ENCODE results near the gene TMTC2. TPM values are rescaled to one million over a fixed set of nuclear protein-coding genes. Genes with fewer than 3 reads are reported as not detected.

Gene TMTC2
- total and polyA plus RNA-seq, 2 donors: 3.0 to 5.1 TPM

DNA sequence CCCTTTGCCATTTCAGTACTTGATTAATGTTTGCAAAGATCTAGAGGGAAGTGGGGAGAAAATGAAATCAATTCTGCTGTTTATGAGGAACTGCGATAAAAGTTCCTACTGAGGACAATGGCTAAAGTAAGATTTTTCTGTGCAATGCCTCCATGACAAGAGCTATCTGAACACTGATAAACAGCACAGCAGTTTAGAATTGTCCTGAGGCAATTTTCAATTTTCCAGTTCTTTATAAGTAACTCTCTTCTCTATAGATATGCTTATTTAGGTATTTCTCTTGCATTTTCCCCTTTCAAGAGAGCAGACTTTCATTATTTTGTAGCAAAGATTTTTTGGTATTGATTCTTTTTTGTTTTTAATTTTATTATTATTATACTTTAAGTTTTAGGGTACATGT lies 34.6 kb upstream of the TMTC2 start:
- H3K9me3 ChIP-seq (ENCODE audit: control insufficient read depth in 2 of 2, insufficient read depth in 1 of 2, low read length in 1 of 2): no peaks in the 10 kb centered on the region
- no peaks in the 10 kb centered on the region for H3K36me3 ChIP-seq (ENCODE audit: control insufficient read depth in 2 of 2, insufficient read depth in 2 of 2, low read length in 1 of 2)
- DNase-seq (ENCODE audit: low read depth in 6 of 9, low spot score in 9 of 9): no peak
- H3K27ac ChIP-seq (ENCODE audit: low read depth in 1 of 2, low read length in 1 of 2): no peak overlapping the region
- H3K4me1 ChIP-seq (ENCODE audit: control insufficient read depth in 2 of 2, insufficient read depth in 2 of 2, low read length in 2 of 2): no peaks in the 10 kb centered on the region
- no peaks in the 10 kb centered on the region for H3K27me3 ChIP-seq (ENCODE audit: control insufficient read depth in 2 of 2, insufficient read depth in 1 of 2, low read length in 1 of 2)
- no peak overlapping the region for H3K4me3 ChIP-seq (ENCODE audit: low read length in 2 of 2)
- WGBS: 85% methylated on average over 1 of the region's 1 CpG

DNA sequence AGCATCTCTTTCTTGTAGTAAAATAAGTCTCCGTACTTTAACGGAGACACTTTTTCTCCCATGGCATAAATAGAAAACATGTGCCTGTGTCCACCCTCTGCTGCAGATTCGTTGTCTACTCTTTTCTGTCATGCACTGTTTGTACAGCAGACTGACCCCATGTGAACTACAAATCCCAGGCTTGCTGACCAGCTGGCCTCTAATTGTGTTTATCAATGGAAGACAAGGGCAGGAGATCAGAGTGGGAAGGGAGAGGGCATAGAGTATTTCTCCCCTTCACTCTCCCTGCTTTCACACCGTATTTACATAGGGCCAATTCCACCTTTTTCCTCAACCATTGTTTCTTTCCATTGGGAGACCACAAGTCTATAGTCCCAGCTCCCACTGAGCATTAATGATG lies 31.0 kb upstream of the TMTC2 start:
- Histone ChIP-seq H3K4me3 (ENCODE audit: low read length in 2 of 2) (no peak overlapping the region), H3K27me3 (ENCODE audit: control insufficient read depth in 2 of 2, insufficient read depth in 1 of 2, low read length in 1 of 2) (no peaks in the 10 kb centered on the region), H3K9me3 (ENCODE audit: control insufficient read depth in 2 of 2, insufficient read depth in 1 of 2, low read length in 1 of 2) (peaks cover 0 to 11% of the 10 kb centered on the region in 2 donors), H3K36me3 (ENCODE audit: control insufficient read depth in 2 of 2, insufficient read depth in 2 of 2, low read length in 1 of 2) (no peaks in the 10 kb centered on the region), H3K4me1 (ENCODE audit: control insufficient read depth in 2 of 2, insufficient read depth in 2 of 2, low read length in 2 of 2) (no peaks in the 10 kb centered on the region), H3K27ac (ENCODE audit: low read depth in 1 of 2, low read length in 1 of 2) (no peak overlapping the region)
- WGBS: 90% methylated on average over 4 of the region's 4 CpGs
- no peak for DNase-seq (ENCODE audit: low read depth in 6 of 9, low spot score in 9 of 9)

DNA sequence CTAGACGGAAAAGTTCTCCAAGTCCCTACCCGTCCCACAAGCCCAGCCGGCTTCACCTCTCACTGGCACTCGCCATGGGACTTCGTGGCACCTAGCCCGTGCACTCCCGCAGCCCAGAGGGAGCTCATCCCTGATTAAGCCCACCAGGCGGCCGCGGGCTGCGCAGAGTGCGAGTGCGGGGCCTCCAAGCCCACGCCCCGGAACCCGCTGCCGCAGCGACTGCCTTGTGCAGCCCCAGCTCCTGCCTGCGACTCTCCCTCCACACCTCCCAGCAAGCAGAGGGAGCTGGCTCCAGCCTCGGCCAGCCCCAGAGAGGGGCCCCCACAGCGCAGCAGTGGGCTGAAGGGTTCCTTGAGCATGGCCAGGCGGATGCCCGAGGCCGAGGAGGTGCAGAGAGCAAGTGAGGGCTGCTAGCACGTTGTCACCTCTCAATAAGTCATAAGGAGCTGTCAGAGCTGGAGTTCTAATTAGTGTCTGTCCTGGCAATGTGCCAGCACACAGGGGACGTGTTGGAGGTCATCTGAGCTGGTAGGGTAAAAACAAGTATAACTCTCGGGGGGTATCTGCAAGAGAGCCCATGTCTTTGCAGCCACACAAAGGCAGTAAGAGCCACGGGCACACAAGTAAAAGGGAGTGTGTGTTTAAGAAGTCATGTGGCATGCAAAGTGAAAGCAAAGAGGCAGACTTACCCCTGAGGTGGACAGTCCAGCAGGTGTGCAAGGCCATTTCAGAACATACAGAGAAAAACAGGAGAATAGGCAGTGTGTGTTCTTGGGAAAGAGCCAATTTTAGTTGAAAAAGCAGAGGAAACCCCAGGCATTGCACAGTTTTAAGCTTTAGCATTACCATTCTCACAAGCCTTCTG lies 27.1 kb upstream of the TMTC2 start:
- WGBS: 95% methylated on average over 28 of the region's 28 CpGs
- H3K27me3 ChIP-seq (ENCODE audit: control insufficient read depth in 2 of 2, insufficient read depth in 1 of 2, low read length in 1 of 2): no peaks in the 10 kb centered on the region
- no peak overlapping the region for H3K4me3 ChIP-seq (ENCODE audit: low read length in 2 of 2)
- DNase-seq (ENCODE audit: low read depth in 6 of 9, low spot score in 9 of 9): no peak
- peaks cover 0 to 11% of the 10 kb centered on the region in 2 donors for H3K9me3 ChIP-seq (ENCODE audit: control insufficient read depth in 2 of 2, insufficient read depth in 1 of 2, low read length in 1 of 2)
- no peaks in the 10 kb centered on the region for H3K4me1 ChIP-seq (ENCODE audit: control insufficient read depth in 2 of 2, insufficient read depth in 2 of 2, low read length in 2 of 2)
- H3K36me3 ChIP-seq (ENCODE audit: control insufficient read depth in 2 of 2, insufficient read depth in 2 of 2, low read length in 1 of 2): no peaks in the 10 kb centered on the region
- H3K27ac ChIP-seq (ENCODE audit: low read depth in 1 of 2, low read length in 1 of 2): no peak overlapping the region

DNA sequence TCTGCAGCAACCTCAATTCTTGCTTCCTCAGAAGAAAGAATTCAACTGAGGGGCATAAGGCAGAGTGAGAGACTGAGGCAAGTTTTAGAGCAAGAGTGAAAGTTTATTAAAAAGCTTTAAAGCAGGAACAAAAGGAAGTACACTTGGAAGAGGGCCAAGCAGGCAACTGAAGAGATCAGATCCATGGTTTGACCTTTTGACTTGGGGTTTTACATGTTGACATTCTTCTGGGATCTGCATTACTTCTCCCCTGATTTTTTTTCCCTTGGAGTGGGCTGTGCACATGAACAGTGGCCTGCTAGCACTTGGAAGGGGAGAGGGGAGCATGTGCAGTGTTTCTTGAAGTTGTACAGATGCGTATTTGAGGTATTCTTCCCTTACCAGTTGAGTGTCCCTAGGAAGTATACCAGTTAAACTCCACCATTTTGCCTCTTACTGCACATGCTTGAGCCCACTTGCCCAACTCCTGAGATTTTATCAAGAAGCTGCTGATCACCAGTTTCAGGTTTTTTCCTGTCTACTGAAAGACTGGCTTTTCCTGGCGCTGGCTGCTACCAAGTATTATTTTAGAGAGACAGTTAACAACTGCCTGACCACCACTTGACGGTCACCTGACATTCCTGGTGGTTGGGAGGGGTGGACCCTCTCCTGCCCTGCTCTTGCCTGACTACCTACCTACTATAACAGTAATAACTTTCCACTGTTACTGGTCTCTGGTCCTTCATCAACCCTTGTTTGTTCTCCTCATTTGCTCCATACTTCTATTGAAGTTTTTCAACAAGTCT lies 26.0 kb upstream of the TMTC2 start:
- no peak overlapping the region for H3K4me3 ChIP-seq (ENCODE audit: low read length in 2 of 2)
- no peaks in the 10 kb centered on the region for H3K27me3 ChIP-seq (ENCODE audit: control insufficient read depth in 2 of 2, insufficient read depth in 1 of 2, low read length in 1 of 2)
- H3K36me3 ChIP-seq (ENCODE audit: control insufficient read depth in 2 of 2, insufficient read depth in 2 of 2, low read length in 1 of 2): no peaks in the 10 kb centered on the region
- 94% methylated on average over 3 of the region's 3 CpGs for WGBS
- no peak overlapping the region for H3K27ac ChIP-seq (ENCODE audit: low read depth in 1 of 2, low read length in 1 of 2)
- DNase-seq (ENCODE audit: low read depth in 6 of 9, low spot score in 9 of 9): no peak
- no peaks in the 10 kb centered on the region for H3K4me1 ChIP-seq (ENCODE audit: control insufficient read depth in 2 of 2, insufficient read depth in 2 of 2, low read length in 2 of 2)
- peaks cover 0 to 11% of the 10 kb centered on the region in 2 donors for H3K9me3 ChIP-seq (ENCODE audit: control insufficient read depth in 2 of 2, insufficient read depth in 1 of 2, low read length in 1 of 2)

DNA sequence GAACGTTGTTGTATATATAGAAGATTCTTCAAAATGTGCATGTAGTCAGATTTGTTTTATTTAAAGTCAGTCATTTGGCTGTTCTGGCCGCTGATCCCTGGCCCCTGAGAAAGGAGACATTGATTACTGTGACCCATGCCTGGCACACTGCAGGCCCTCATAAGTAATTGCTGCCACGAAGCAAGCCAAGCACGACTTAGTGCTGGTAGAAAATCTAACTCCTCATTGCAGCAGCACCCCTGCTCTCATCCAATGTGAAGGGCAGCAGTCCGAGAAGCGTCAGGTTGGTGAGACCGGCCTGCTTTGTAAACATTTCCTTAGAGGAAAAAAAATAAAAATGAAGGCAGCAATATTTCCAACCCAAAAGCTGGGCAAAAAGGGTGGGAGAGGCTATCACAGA lies 22.8 kb upstream of the TMTC2 start:
- Histone ChIP-seq H3K27me3 (ENCODE audit: control insufficient read depth in 2 of 2, insufficient read depth in 1 of 2, low read length in 1 of 2) (no peaks in the 10 kb centered on the region), H3K4me3 (ENCODE audit: low read length in 2 of 2) (no peak overlapping the region), H3K4me1 (ENCODE audit: control insufficient read depth in 2 of 2, insufficient read depth in 2 of 2, low read length in 2 of 2) (no peaks in the 10 kb centered on the region), H3K9me3 (ENCODE audit: control insufficient read depth in 2 of 2, insufficient read depth in 1 of 2, low read length in 1 of 2) (peaks cover 0 to 6% of the 10 kb centered on the region in 2 donors), H3K36me3 (ENCODE audit: control insufficient read depth in 2 of 2, insufficient read depth in 2 of 2, low read length in 1 of 2) (no peaks in the 10 kb centered on the region), H3K27ac (ENCODE audit: low read depth in 1 of 2, low read length in 1 of 2) (no peak overlapping the region)
- DNase-seq (ENCODE audit: low read depth in 6 of 9, low spot score in 9 of 9): no peak
- WGBS: 90% methylated on average over 7 of the region's 7 CpGs

DNA sequence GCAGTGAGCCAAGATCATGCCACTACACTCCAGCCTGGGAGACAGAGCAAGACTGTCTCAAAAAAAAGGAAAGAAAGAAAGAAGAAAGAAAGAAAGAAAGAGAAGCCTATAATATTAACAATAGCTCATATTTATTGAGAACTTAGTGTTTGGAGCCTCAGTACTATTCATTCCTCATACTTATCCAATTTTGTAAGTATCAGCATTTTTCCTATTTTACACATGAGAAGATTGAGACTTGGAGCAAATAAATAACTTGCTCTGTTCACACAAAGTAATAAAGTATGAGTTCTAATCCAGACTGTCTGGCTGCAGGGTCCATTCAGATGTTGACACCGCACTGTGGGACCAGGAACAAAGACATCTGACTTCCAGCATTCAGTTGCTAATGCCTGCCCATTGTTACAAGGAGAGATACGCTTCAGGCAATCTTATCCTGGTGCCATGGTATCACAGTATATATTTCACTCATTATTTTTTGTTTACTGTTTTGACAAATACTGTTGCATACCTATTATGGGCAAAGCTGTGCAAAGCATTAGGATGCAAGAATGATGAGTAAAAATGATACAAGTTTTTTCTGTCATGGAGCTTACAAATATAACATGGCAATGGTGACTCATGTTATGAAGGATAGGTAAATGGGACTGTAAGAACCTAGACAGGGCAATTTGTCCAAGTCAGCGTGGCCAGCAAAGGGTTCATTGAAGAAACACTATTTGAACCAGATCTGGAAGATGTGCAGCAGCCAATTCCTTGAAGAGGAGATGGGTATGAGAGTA lies 21.4 kb upstream of the TMTC2 start:
- WGBS: 87% methylated on average over 3 of the region's 3 CpGs
- Histone ChIP-seq H3K4me3 (ENCODE audit: low read length in 2 of 2) (no peak overlapping the region), H3K9me3 (ENCODE audit: control insufficient read depth in 2 of 2, insufficient read depth in 1 of 2, low read length in 1 of 2) (no peaks in the 10 kb centered on the region), H3K27me3 (ENCODE audit: control insufficient read depth in 2 of 2, insufficient read depth in 1 of 2, low read length in 1 of 2) (no peaks in the 10 kb centered on the region), H3K4me1 (ENCODE audit: control insufficient read depth in 2 of 2, insufficient read depth in 2 of 2, low read length in 2 of 2) (no peaks in the 10 kb centered on the region), H3K36me3 (ENCODE audit: control insufficient read depth in 2 of 2, insufficient read depth in 2 of 2, low read length in 1 of 2) (no peaks in the 10 kb centered on the region), H3K27ac (ENCODE audit: low read depth in 1 of 2, low read length in 1 of 2) (no peak overlapping the region)
- DNase-seq (ENCODE audit: low read depth in 6 of 9, low spot score in 9 of 9): no peak

DNA sequence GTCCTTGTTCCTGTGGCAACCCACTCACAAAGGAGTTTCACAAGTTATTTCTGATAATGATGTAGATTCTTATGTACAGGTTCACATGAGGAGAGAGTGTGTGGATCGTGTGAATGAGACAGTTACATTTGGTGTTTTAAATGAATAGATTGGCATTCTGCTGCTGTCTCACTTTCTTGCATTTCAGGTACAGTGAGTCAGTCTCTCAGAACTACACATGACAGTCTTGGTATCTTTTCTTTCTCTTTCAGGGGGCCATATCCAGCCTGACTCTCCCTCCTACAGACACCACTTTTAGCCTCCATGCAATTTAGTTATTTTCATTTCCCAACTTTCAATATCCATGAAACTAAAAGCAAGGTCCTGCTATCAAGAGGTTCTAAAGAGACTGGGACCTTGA lies 19.9 kb upstream of the TMTC2 start:
- H3K9me3 ChIP-seq (ENCODE audit: control insufficient read depth in 2 of 2, insufficient read depth in 1 of 2, low read length in 1 of 2): no peaks in the 10 kb centered on the region
- H3K36me3 ChIP-seq (ENCODE audit: control insufficient read depth in 2 of 2, insufficient read depth in 2 of 2, low read length in 1 of 2): no peaks in the 10 kb centered on the region
- 93% methylated on average over 1 of the region's 1 CpG for WGBS
- no peaks in the 10 kb centered on the region for H3K4me1 ChIP-seq (ENCODE audit: control insufficient read depth in 2 of 2, insufficient read depth in 2 of 2, low read length in 2 of 2)
- H3K27ac ChIP-seq (ENCODE audit: low read depth in 1 of 2, low read length in 1 of 2): no peak overlapping the region
- H3K27me3 ChIP-seq (ENCODE audit: control insufficient read depth in 2 of 2, insufficient read depth in 1 of 2, low read length in 1 of 2): no peaks in the 10 kb centered on the region
- H3K4me3 ChIP-seq (ENCODE audit: low read length in 2 of 2): no peak overlapping the region
- DNase-seq (ENCODE audit: low read depth in 6 of 9, low spot score in 9 of 9): no peak

DNA sequence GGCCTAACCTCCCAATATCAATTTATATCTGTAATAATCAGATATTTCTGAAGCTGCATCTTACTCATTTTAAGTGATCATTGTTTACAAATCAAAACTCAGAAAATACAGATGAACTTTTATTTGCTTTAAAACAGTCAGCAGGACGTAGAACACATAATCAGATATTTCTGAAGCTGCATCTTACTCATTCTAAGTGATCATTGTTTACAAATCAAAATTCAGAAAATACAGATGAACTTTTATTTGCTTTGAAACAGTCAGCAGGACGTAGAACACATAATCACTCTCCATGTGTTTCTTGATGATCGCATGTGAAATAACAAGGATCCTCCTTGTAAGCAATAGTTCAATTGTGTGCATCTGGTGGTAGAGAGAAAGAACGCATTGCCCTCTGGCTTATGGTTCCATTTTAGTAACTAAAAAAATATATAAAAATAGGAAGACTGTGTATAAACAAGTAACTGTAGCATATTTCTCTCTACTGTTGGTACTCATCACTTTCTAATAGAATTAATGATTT lies 15.0 kb upstream of the TMTC2 start:
- Histone ChIP-seq H3K4me3 (ENCODE audit: low read length in 2 of 2) (no peak overlapping the region), H3K4me1 (ENCODE audit: control insufficient read depth in 2 of 2, insufficient read depth in 2 of 2, low read length in 2 of 2) (no peaks in the 10 kb centered on the region), H3K27me3 (ENCODE audit: control insufficient read depth in 2 of 2, insufficient read depth in 1 of 2, low read length in 1 of 2) (no peaks in the 10 kb centered on the region), H3K36me3 (ENCODE audit: control insufficient read depth in 2 of 2, insufficient read depth in 2 of 2, low read length in 1 of 2) (no peaks in the 10 kb centered on the region), H3K27ac (ENCODE audit: low read depth in 1 of 2, low read length in 1 of 2) (no peak overlapping the region), H3K9me3 (ENCODE audit: control insufficient read depth in 2 of 2, insufficient read depth in 1 of 2, low read length in 1 of 2) (no peaks in the 10 kb centered on the region)
- DNase-seq (ENCODE audit: low read depth in 6 of 9, low spot score in 9 of 9): no peak
- WGBS: 91% methylated on average over 4 of the region's 4 CpGs

Measured in thymus (tissue), 11 donors.